IMR-90 (cell line): Measurements from ENCODE around the gene FANCD2. TPM values are rescaled to one million over a fixed set of nuclear protein-coding genes. Genes with fewer than 3 reads are reported as not detected.

ENCODE experiments used
- ATAC-seq: fragments of 200-7000 bp; cut with Tn5 transposase; 2 replicates; pipeline ENCODE4 v1.9.1; 2020; ENCODE audit warnings: low read depth, mild to moderate bottlenecking, moderate library complexity
- BruUV-seq: library from RNA; stranded (reverse); fragments of 400-500 nt; replicated peaks from 2 replicates; lab custom pipeline; 2021; lab: Mats Ljungman, UMichigan
- CTCF ChIA-PET: fragments of 300-600 bp; formaldehyde crosslinking; extraction: SDS; loops from one replicate; lab custom pipeline; 2021; ENCODE audit warnings: antibody characterized with exemption; lab: Yijun Ruan, JAX
- POLR2A ChIA-PET: fragments of 300-600 bp; sonication (Branson Sonifier 250); formaldehyde crosslinking; loops from one replicate; lab custom pipeline; 2022; ENCODE audit warnings: antibody characterized with exemption; ENCODE audit not compliant: unreplicated experiment; lab: Charles Lee
- DNase-seq: peaks from one replicate; pipeline ENCODE4 v3.0.0; 2013
- H2AFZ ChIP-seq: replicated peaks from 2 replicates; pipeline ENCODE3; 2013; ENCODE audit warnings: low read length, mild to moderate bottlenecking; ENCODE audit not compliant: poor library complexity
- H2AK5ac ChIP-seq: 2 replicates; pipeline ENCODE4 v1.6.1; 2013; ENCODE audit warnings: low read depth, low read length, inconsistent platforms
- H2AK9ac ChIP-seq: replicated peaks from 2 replicates; pipeline ENCODE3; 2013; ENCODE audit warnings: mild to moderate bottlenecking, low read depth, low read length, moderate library complexity; ENCODE audit not compliant: poor library complexity
- H2BK120ac ChIP-seq: 2 replicates; pipeline ENCODE4 v1.6.1; 2013; ENCODE audit warnings: low read depth, low read length, inconsistent platforms
- H2BK15ac ChIP-seq: 3 replicates; pipeline ENCODE4 v1.6.1; 2013; ENCODE audit warnings: low read depth, low read length, inconsistent platforms
- H2BK20ac ChIP-seq: 2 replicates; pipeline ENCODE4 v1.6.1; 2013; ENCODE audit warnings: low read depth, mild to moderate bottlenecking, inconsistent platforms, low read length, moderate library complexity
- H2BK5ac ChIP-seq: 2 replicates; pipeline ENCODE4 v1.6.1; 2013; ENCODE audit warnings: mild to moderate bottlenecking, low read depth, low read length, inconsistent platforms; ENCODE audit not compliant: poor library complexity, severe bottlenecking
- H3K14ac ChIP-seq: replicated peaks from 2 replicates; pipeline ENCODE4 v1.6.1; 2013; ENCODE audit warnings: low read depth, low read length, inconsistent platforms
- H3K18ac ChIP-seq: 2 replicates; pipeline ENCODE4 v1.6.1; 2013; ENCODE audit warnings: low read depth, low read length, control low read depth
- H3K23ac ChIP-seq: 2 replicates; pipeline ENCODE4 v1.6.1; 2013; ENCODE audit warnings: low read depth, low read length, inconsistent platforms
- H3K27ac ChIP-seq: 2 replicates; pipeline ENCODE4 v1.5.1; 2013; ENCODE audit warnings: mild to moderate bottlenecking, control low read depth, low read length; ENCODE audit not compliant: insufficient read depth
- H3K27me3 ChIP-seq: 2 replicates; pipeline ENCODE4 v1.6.1; 2013; ENCODE audit warnings: low read length; ENCODE audit not compliant: control insufficient read depth, insufficient read depth
- H3K36me3 ChIP-seq: 2 replicates; pipeline ENCODE4 v1.6.1; 2013; ENCODE audit warnings: low read length, mixed read lengths; ENCODE audit not compliant: control insufficient read depth, insufficient read depth
- H3K4ac ChIP-seq: 2 replicates; pipeline ENCODE4 v1.6.1; 2013; ENCODE audit warnings: low read depth, low read length, inconsistent platforms
- H3K4me1 ChIP-seq: 2 replicates; pipeline ENCODE4 v1.6.1; 2013; ENCODE audit warnings: low read length, mixed read lengths; ENCODE audit not compliant: control insufficient read depth, insufficient read depth
- H3K4me2 ChIP-seq: 2 replicates; pipeline ENCODE4 v1.6.1; 2013; ENCODE audit warnings: low read depth, mild to moderate bottlenecking, control low read depth, low read length, moderate library complexity
- H3K4me3 ChIP-seq: 2 replicates; pipeline ENCODE4 v1.5.1; 2013; ENCODE audit warnings: low read depth, mild to moderate bottlenecking, control low read depth, low read length, moderate library complexity; ENCODE audit not compliant: insufficient read depth
- H3K56ac ChIP-seq: 2 replicates; pipeline ENCODE4 v1.6.1; 2013; ENCODE audit warnings: low read length, inconsistent platforms; ENCODE audit not compliant: insufficient read depth; ENCODE audit errors: extremely low read depth
- H3K79me1 ChIP-seq, 2 experiments: 2 replicates each; pipeline ENCODE4 v1.6.1; 2013; ENCODE audit warnings: low read length in 2 of 2, inconsistent platforms in 1 of 2, low read depth in 1 of 2
- H3K9ac ChIP-seq: 2 replicates; pipeline ENCODE4 v1.6.1; 2013; ENCODE audit warnings: low read depth, low read length, control low read depth
- H3K9me1 ChIP-seq: 2 replicates; pipeline ENCODE4 v1.6.1; 2013; ENCODE audit warnings: low read length, inconsistent platforms; ENCODE audit not compliant: insufficient read depth
- H3K9me3 ChIP-seq: 2 replicates; pipeline ENCODE4 v1.6.1; 2013; ENCODE audit warnings: low read length; ENCODE audit not compliant: control insufficient read depth, insufficient read depth
- H4K20me1 ChIP-seq: 2 replicates; pipeline ENCODE4 v1.6.1; 2013; ENCODE audit warnings: low read length, inconsistent platforms; ENCODE audit not compliant: insufficient read depth
- H4K5ac ChIP-seq: 2 replicates; pipeline ENCODE4 v1.6.1; 2013; ENCODE audit warnings: mild to moderate bottlenecking, low read depth, low read length, control low read depth
- H4K8ac ChIP-seq, 2 experiments: 2 replicates each; pipeline ENCODE4 v1.6.1; 2013; ENCODE audit warnings: low read depth in 2 of 2, low read length in 2 of 2, control low read depth in 1 of 2, inconsistent platforms in 1 of 2
- H4K91ac ChIP-seq: 2 replicates; pipeline ENCODE4 v1.6.1; 2013; ENCODE audit warnings: low read depth, low read length, inconsistent platforms; ENCODE audit not compliant: insufficient read depth
- BHLHE40 ChIP-seq: fragments of 150-350 bp; IDR thresholded peaks from 2 replicates; pipeline ENCODE4 v1.6.1; 2016; ENCODE audit warnings: mild to moderate bottlenecking, low read depth, low read length
- FOS ChIP-seq: fragments of 150-350 bp; IDR thresholded peaks from 2 replicates; pipeline ENCODE4 v1.6.1; 2016; ENCODE audit warnings: low read depth, low read length
- WGBS, 2 experiments: methylation state at CpG; one replicate each; pipeline versions ENCODE4 v1.1.5 to v1.1.7; 2013; ENCODE audit warnings: missing lambda C conversion rate in 2 of 2; ENCODE audit not compliant: insufficient read length in 1 of 2; ENCODE audit errors: extremely low coverage in 2 of 2; 5-methylcytosine and 5-hydroxymethylcytosine counted together
- dilution Hi-C: fragments of 300-500 bp; cut with HindIII; formaldehyde crosslinking; loops from one replicate; pipeline ENCODE4 v1.14.3; 2018; ENCODE audit warnings: low sequenced_read_pairs; ENCODE audit not compliant: unreplicated experiment
- in situ Hi-C: fragments of 300-500 bp; cut with MboI; formaldehyde crosslinking; loops from 3 replicates; pipeline ENCODE4 v1.14.3; 2019; ENCODE audit warnings: low sequenced_read_pairs, inconsistent platforms, mixed read lengths
- intact Hi-C: fragments of 100-400 bp; cut with micrococcal nuclease; formaldehyde crosslinking; loops from 2 replicates; pipeline ENCODE4 v1.10.0; 2022
- polyA plus RNA-seq, 3 experiments: library from polyadenylated mRNA; depleted of rRNA; stranded (reverse); fragments of >200 nt; gene quantifications; 2 replicates each; pipeline ENCODE4 v1.2.3, GENCODE V29; 2012; ENCODE audit warnings: low replicate concordance in 1 of 3
- total RNA-seq: library from RNA; depleted of rRNA; stranded (reverse); fragments of >200 nt; gene quantifications from 2 replicates; pipeline ENCODE4 v1.2.3, GENCODE V29; 2012

The FANCD2 gene
- total and polyA plus RNA-seq, 2 of the 4 experiments (the other 2 are of a cell fraction): 8.9 to 19.7 TPM

GRCh38 chr3:10145685-10146084 is 119.4 kb downstream of the FANCD2 start:
- DNase-seq: no peak
- CTCF ChIA-PET: no interaction called here

More at GRCh38 chr3:10145685-10146084, 119.4 kb downstream of the FANCD2 start:
- peaks cover 39% of the 10 kb centered on the region for H4K20me1 ChIP-seq
- no peaks in the 10 kb centered on the region for H3K27me3 ChIP-seq
- no peak overlapping the region for H3K9ac ChIP-seq
- H3K4me1 ChIP-seq: peaks cover 7% of the 10 kb centered on the region
- no peak overlapping the region for H2BK120ac ChIP-seq
- no peak overlapping the region for H3K56ac ChIP-seq
- H2AFZ ChIP-seq: no peak overlapping the region
- no peak for ATAC-seq
- H2AK5ac ChIP-seq: no peak overlapping the region
- H2BK15ac ChIP-seq: no peak overlapping the region
- H2AK9ac ChIP-seq: no peak overlapping the region
- POLR2A ChIA-PET: no interaction called here
- H3K36me3 ChIP-seq: peaks cover 33% of the 10 kb centered on the region
- H3K27ac ChIP-seq: no peak overlapping the region
- H2BK5ac ChIP-seq: no peak overlapping the region
- dilution Hi-C loops (no loop called here), intact Hi-C loops (loop anchor here (10.0 kb wide), 1 partner anchor 161 kb away; the partner anchor contains the start of gene EMC3), in situ Hi-C loops (no loop called here)
- H3K18ac ChIP-seq: no peak overlapping the region
- H2BK20ac ChIP-seq: no peak overlapping the region
- no peak overlapping the region for H3K4ac ChIP-seq
- H4K5ac ChIP-seq: no peak overlapping the region
- WGBS, 2 experiments: no CpG with 5 or more reads among the region's 4 CpGs
- peak overlapping the region; percentile 14; the same call in 1 of the 2 replicates for H3K4me2 ChIP-seq
- BruUV-seq: no TSS peak
- H4K8ac ChIP-seq: no peak overlapping the region
- no peak overlapping the region for H3K14ac ChIP-seq
- H3K23ac ChIP-seq: no peak overlapping the region
- no peak overlapping the region for H3K4me3 ChIP-seq
- H4K91ac ChIP-seq: no peak overlapping the region
- TF ChIP-seq BHLHE40 (no peak), FOS (no peak)
- H3K9me1 ChIP-seq: peaks cover 7% of the 10 kb centered on the region; the same call in 1 of the 2 replicates
- peaks cover 19 to 56% of the 10 kb centered on the region in 2 experiments; a peak in 3 of 4 replicates for H3K79me1 ChIP-seq
- no peaks in the 10 kb centered on the region for H3K9me3 ChIP-seq
